K562 (cell line): Measurements from ENCODE around the gene MARK2. TPM values are rescaled to one million over a fixed set of nuclear protein-coding genes. Genes with fewer than 3 reads are reported as not detected.

ENCODE experiments used
- CHD4 ChIP-seq: fragments of 200-600 bp; sonication (generic); IDR thresholded peaks from 3 replicates; pipeline ENCODE4 v1.6.1; 2012; ENCODE audit warnings: low read depth, mild to moderate bottlenecking, mixed read lengths, low read length, inconsistent platforms; ENCODE audit not compliant: insufficient read depth, insufficient replicate concordance, poor library complexity, severe bottlenecking
- CREB1 ChIP-seq, 2 experiments: sonication (generic) in 1 of 2; formaldehyde crosslinking in 1 of 2; IDR thresholded peaks; 2 replicates each; pipeline versions ENCODE4 v1.6.1 to v1.8.0; 2012 to 2022; ENCODE audit warnings: inconsistent platforms in 1 of 2, mild to moderate bottlenecking in 1 of 2, missing genetic modification reagents in 1 of 2, moderate library complexity in 1 of 2
- DACH1 ChIP-seq: fragments of 450-650 bp; IDR thresholded peaks from 2 replicates; pipeline ENCODE4 v1.6.1; 2018; ENCODE audit not compliant: partially characterized antibody
- DIDO1 ChIP-seq: fragments of 450-650 bp; IDR thresholded peaks from 2 replicates; pipeline ENCODE4 v1.6.1; 2016; ENCODE audit warnings: low read depth, missing biosample characterization, missing genetic modification characterization
- ESRRA ChIP-seq: fragments of 450-650 bp; IDR thresholded peaks from 2 replicates; pipeline ENCODE4 v1.6.1; 2014; ENCODE audit warnings: low read depth, mild to moderate bottlenecking, moderate library complexity, borderline replicate concordance
- GTF2E2 ChIP-seq: fragments of 200-800 bp; sonication (Bioruptor generic); IDR thresholded peaks from 2 replicates; pipeline ENCODE4 v1.6.1; 2016; ENCODE audit warnings: missing genetic modification characterization, missing compliant biosample characterization
- JUN ChIP-seq, 2 experiments: sonication (generic) in 1 of 2; formaldehyde crosslinking in 1 of 2; IDR thresholded peaks; 2 replicates each; pipeline versions ENCODE4 v1.6.1 to v1.8.0; 2012 to 2022; ENCODE audit warnings: borderline replicate concordance in 2 of 2, mild to moderate bottlenecking in 2 of 2, improper control_type of control experiment in 1 of 2, low read depth in 1 of 2, low read length in 1 of 2, missing genetic modification reagents in 1 of 2
- JUND ChIP-seq, 2 experiments: IDR thresholded peaks; 2 replicates in 1 of 2; 3 replicates in 1 of 2; pipeline ENCODE4 v1.6.1; 2011; ENCODE audit warnings: borderline replicate concordance in 2 of 2, low read depth in 2 of 2, low read length in 2 of 2, improper control_type of control experiment in 1 of 2, missing biosample characterization in 1 of 2, missing genetic modification characterization in 1 of 2, missing genetic modification reagents in 1 of 2
- NONO ChIP-seq, 2 experiments: fragments of 200-400 bp in 1 of 2; fragments of 450-650 bp in 1 of 2; formaldehyde crosslinking in 1 of 2; IDR thresholded peaks; 2 replicates each; pipeline ENCODE4 v1.6.1; 2017; ENCODE audit warnings: low read depth in 2 of 2, mild to moderate bottlenecking in 2 of 2, moderate library complexity in 2 of 2, low read length in 1 of 2
- POU5F1 ChIP-seq: fragments of 150-350 bp; IDR thresholded peaks from 2 replicates; pipeline ENCODE4 v1.6.1; 2014; ENCODE audit warnings: borderline replicate concordance, low read length, low read depth, mild to moderate bottlenecking; ENCODE audit not compliant: partially characterized antibody
- PURB ChIP-seq: sonication (generic); formaldehyde crosslinking; IDR thresholded peaks from 2 replicates; pipeline ENCODE4 v1.9.0; 2021; ENCODE audit warnings: low read depth, mild to moderate bottlenecking, missing genetic modification reagents
- ZBTB43 ChIP-seq: sonication (generic); formaldehyde crosslinking; IDR thresholded peaks from 2 replicates; pipeline ENCODE4 v1.8.0; 2023; ENCODE audit warnings: mild to moderate bottlenecking, missing genetic modification reagents
- ZC3H4 ChIP-seq: sonication (generic); formaldehyde crosslinking; IDR thresholded peaks from 2 replicates; pipeline ENCODE4 v1.9.0; 2021; ENCODE audit warnings: missing genetic modification reagents, borderline replicate concordance
- ZFP30 ChIP-seq: fragments of 250-450 bp; sonication (Bioruptor Pico); IDR thresholded peaks from 2 replicates; pipeline ENCODE4 v1.8.0; 2022; ENCODE audit warnings: moderate library complexity, mild to moderate bottlenecking, inconsistent platforms, borderline replicate concordance
- ZNF253 ChIP-seq: fragments of 250-450 bp; sonication (Bioruptor Pico); conservative IDR thresholded peaks from 2 replicates; pipeline ENCODE4 v1.6.1; 2021; ENCODE audit warnings: mild to moderate bottlenecking
- ZNF717 ChIP-seq: fragments of 250-450 bp; sonication (Bioruptor Pico); IDR thresholded peaks from 2 replicates; pipeline ENCODE4 v1.5.0; 2021
- polyA plus RNA-seq, 8 experiments: library from polyadenylated mRNA; depleted of rRNA in 4 of 8; stranded (reverse) in 5 of 8; unstranded in 3 of 8; fragments of >200 nt; fragmentation: Nextera tagmentation in 2 of 8; fragmentation: Illumina TruSeq in 1 of 8; extraction: Ambion mirVana in 2 of 8; extraction: Trizol in 1 of 8; gene quantifications; 2 replicates each; pipeline versions ENCODE4 v1.2.1 to v1.2.3, GENCODE V29; 2011 to 2014; ENCODE audit warnings: inconsistent platforms in 1 of 8, missing spikeins in 1 of 8
- total RNA-seq, 7 experiments: library from RNA; depleted of rRNA in 6 of 7; stranded (reverse); fragments of >200 nt in 6 of 7; fragmentation: Illumina TruSeq in 2 of 7; extraction: Trizol in 2 of 7; gene quantifications; 2 replicates each; pipeline versions ENCODE4 v1.2.1 to v1.2.3, GENCODE V29; 2011 to 2021; ENCODE audit warnings: low replicate concordance in 1 of 7
- TF ChIP-seq, protein P1 (sequence below): fragments of 450-650 bp; IDR thresholded peaks from 2 replicates; pipeline ENCODE4 v1.6.1; 2018; ENCODE audit not compliant: partially characterized antibody
- TF ChIP-seq, protein P2 (sequence below): sonication (generic); formaldehyde crosslinking; IDR thresholded peaks from 2 replicates; pipeline ENCODE4 v1.8.1; 2022; ENCODE audit warnings: missing genetic modification reagents

Gene MARK2
- total and polyA plus RNA-seq, 9 of the 15 experiments (the other 6 are each of a cell fraction or from before 2014, with no cell fraction given): 0.32 to 43.5 (median 15.1) TPM

- TF ChIP-seq, protein P1, sequence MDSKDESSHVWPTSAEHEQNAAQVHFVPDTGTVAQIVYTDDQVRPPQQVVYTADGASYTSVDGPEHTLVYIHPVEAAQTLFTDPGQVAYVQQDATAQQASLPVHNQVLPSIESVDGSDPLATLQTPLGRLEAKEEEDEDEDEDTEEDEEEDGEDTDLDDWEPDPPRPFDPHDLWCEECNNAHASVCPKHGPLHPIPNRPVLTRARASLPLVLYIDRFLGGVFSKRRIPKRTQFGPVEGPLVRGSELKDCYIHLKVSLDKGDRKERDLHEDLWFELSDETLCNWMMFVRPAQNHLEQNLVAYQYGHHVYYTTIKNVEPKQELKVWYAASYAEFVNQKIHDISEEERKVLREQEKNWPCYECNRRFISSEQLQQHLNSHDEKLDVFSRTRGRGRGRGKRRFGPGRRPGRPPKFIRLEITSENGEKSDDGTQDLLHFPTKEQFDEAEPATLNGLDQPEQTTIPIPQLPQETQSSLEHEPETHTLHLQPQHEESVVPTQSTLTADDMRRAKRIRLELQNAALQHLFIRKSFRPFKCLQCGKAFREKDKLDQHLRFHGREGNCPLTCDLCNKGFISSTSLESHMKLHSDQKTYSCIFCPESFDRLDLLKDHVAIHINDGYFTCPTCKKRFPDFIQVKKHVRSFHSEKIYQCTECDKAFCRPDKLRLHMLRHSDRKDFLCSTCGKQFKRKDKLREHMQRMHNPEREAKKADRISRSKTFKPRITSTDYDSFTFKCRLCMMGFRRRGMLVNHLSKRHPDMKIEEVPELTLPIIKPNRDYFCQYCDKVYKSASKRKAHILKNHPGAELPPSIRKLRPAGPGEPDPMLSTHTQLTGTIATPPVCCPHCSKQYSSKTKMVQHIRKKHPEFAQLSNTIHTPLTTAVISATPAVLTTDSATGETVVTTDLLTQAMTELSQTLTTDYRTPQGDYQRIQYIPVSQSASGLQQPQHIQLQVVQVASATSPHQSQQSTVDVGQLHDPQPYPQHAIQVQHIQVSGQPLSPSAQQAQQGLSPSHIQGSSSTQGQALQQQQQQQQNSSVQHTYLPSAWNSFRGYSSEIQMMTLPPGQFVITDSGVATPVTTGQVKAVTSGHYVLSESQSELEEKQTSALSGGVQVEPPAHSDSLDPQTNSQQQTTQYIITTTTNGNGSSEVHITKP: no peak
- TF ChIP-seq ESRRA: peak; percentile 55; the same call in 1 of the 2 replicates
- peak; percentile 47; the same call in 1 of the 2 replicates for TF ChIP-seq JUND (IDR thresholded peaks at IDR 0.05; ENCODE audit: borderline replicate concordance, low read depth, low read length)
- no peak; the same call in 2 of the 3 replicates for TF ChIP-seq JUND (tag; IDR thresholded peaks at IDR 0.05; ENCODE audit: borderline replicate concordance, low read depth, low read length)
- no peak for TF ChIP-seq NONO (IDR thresholded peaks at IDR 0.05; ENCODE audit: low read depth in 2 of 2, low read length in 1 of 2)
- no peak for TF ChIP-seq PURB (CRISPR knock-in tag)
- peak; percentile 98 for TF ChIP-seq CREB1 (IDR thresholded peaks at IDR 0.05)
- TF ChIP-seq CREB1 (CRISPR knock-in tag; IDR thresholded peaks at IDR 0.05): peak; percentile 99
- no peak for TF ChIP-seq DIDO1 (tag)
- TF ChIP-seq ZBTB43 (CRISPR knock-in tag): 0 out of 2 replicates have a peak, but pooled peaks have one; percentile 34
- no peak for TF ChIP-seq ZNF717
- TF ChIP-seq GTF2E2 (tag): no peak
- no peak for TF ChIP-seq ZNF253
- no peak for TF ChIP-seq ZFP30
- TF ChIP-seq DACH1: no peak
- TF ChIP-seq ZC3H4: no peak
- TF ChIP-seq, protein P2, sequence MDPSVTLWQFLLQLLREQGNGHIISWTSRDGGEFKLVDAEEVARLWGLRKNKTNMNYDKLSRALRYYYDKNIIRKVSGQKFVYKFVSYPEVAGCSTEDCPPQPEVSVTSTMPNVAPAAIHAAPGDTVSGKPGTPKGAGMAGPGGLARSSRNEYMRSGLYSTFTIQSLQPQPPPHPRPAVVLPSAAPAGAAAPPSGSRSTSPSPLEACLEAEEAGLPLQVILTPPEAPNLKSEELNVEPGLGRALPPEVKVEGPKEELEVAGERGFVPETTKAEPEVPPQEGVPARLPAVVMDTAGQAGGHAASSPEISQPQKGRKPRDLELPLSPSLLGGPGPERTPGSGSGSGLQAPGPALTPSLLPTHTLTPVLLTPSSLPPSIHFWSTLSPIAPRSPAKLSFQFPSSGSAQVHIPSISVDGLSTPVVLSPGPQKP (CRISPR knock-in tag): no peak
- no peak for TF ChIP-seq POU5F1
- TF ChIP-seq CHD4: no peak
- TF ChIP-seq JUN (IDR thresholded peaks at IDR 0.05; ENCODE audit: borderline replicate concordance, low read depth, low read length): no peak
- no peak for TF ChIP-seq JUN (CRISPR knock-in tag; IDR thresholded peaks at IDR 0.05; ENCODE audit: borderline replicate concordance)
Observed at GRCh38 chr11:63938479-63939396, 99.8 kb downstream of the MARK2 start, which contains the start of gene NAA40 (continued).
